GM18909 (cell line): ENCODE measurements around the gene VIPR2.

Experiments used
- ATAC-seq: cut with Tn5 transposase; IDR thresholded peaks from one replicate; pipeline ENCODE4 v1.9.1; 2021; ENCODE audit warnings: mild to moderate bottlenecking; ENCODE audit not compliant: unreplicated experiment, poor library complexity

The VIPR2 gene

DNA sequence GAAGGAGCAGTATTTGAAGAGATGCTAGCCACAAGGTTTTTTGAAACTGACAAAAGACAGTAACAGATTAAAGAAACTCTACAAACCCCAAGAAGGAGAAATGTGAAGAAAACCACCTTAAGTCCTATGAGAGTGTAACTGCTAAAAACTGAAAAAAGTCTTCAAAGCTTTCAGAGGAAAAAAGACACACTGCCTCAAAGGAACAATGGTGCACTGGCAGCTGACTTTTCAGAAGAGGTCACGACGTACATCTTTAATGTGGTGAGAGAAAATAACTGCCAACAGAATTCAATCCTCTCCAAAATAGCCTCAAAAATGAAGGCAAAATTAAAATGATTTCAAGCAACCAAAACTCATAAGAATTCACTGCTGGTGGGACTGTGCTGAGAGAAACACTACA, 94.0 kb downstream of the VIPR2 start:
- no peak for ATAC-seq

DNA sequence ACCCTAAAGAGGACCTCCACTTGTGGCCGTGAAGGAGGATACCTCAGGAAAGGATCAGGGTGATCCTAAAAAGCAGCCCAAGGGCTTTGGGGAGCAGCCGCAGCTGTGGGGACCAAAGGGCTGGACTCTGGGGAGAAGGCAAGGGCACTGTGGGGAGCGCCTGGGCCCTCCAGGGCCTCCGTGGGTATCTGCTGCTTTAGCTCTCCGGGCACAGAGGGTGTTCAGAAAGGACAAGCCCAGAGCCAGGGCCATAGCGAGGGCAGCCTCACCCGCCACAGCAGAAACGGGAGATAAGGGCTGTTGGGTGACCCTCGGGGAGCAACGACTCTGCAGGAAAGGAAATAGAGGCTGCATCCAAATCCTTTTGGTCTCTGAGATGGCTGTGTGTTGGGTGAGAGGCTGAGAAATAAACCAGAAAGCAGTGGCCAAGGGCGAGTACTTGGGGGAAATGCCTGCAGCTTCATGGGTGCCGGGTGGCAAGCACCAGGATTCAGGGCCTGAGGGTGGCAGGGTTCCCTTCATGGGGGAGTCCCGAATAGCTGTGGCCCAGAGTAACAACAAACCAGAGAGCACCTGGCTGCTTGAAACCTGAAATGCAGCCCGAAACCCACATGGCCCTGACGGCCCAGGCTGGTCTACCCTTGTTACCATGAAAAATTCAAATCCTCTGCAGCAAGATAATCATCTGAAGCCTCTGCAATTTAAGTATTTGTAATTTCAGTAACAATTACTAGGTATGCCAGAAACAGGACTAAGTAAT, 95.2 kb downstream of the VIPR2 start:
- ATAC-seq = no peak

DNA sequence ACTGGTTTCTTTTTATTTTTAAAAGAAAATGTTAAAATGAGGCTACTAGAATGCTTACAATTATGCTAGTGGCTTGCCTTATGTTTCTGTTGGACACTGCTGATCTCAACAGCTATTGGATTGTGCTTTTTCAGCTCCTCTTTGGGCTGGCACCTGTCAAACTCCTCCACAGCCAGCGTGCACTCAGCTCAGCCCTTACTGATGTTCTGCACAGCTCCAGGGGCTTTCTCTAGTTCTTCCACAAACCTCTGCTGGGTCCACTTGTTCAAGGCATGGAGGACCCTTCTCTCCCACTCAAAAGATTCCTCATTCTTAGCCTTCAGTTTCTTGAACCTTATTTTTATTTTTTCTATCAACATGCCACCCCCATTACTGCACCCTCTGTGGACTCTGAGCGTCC, 96.0 kb downstream of the VIPR2 start:
- no peak for ATAC-seq

DNA sequence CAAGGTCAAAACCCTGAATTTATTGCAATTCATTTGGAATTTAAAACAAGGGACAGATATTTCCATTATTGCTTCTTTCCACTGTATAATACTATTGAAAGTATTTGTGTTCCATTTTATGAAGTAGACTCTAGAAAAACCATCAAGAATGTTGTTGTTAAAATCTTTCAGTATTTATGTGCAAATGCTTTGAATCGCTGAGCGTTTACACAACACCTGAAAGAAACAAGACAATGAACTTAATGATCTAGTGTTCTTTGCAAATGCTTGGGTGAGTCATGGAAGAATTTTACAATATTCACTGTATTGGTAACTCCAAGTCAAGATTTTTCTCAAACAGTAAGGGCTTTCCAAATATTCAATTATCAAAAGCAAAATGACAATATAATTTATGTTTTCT, 97.1 kb downstream of the VIPR2 start:
- ATAC-seq = no peak

DNA sequence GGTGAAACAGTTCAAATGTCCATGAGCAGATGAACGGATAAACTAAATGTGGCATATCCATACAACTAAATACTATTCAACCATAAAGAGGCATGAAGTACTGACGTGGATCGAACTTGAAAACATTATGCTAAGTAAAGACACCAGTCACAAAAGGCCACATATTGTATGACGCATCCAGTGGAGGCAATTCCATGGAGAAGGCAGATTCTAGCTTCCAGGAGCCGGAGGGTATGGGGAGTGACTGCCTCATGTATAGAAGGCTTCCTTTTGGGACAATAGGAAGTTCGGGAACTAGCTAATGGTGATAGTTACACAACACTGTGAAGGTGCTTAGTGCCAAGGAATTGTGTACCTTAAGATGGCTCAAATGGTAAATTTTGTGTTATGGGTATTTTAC, 98.4 kb downstream of the VIPR2 start:
- no peak for ATAC-seq

DNA sequence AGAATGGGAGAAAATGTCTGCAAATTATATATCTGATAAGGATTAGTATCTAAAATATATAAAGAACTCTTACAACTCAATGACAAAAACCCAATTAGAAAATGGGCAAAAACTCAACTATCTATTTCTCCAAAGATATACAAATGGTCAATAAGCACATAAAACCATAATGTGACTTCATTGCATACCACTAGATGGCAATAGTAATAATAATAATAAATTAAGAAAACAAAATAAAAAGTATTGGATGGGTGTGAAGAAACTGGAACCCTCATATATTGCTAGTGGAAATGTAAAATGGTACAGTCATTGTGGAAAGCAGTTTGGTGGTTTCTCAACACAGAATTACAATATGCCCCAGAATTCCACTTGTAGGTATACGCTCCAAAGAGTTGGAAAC, 98.8 kb downstream of the VIPR2 start:
- ATAC-seq = no peak

DNA sequence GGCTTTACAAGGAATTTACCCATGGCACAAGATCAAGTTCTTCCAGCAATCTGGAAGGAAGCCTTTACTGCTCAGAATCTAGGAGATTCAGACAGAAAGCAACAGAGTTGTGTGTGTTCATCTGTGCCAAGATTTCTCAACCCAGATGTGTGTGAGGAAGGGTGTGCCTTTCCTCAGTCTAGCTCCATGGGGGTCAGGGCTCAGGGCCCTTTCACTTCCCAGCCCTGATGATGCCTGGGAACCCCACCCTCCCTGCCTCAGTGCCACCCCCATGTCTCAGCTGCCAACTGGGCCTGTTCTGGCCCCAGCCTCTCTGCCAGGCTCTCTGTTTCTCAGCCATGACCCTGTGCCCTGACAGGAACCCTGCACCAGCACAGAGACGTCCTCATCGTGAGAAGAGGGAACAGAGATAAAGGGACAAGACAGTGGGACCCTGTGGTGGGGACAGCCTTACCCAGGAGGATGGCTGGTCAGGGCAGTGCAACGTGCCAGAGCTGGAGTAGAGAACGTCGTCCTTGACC, 102.0 kb downstream of the VIPR2 start:
- no peak for ATAC-seq

DNA sequence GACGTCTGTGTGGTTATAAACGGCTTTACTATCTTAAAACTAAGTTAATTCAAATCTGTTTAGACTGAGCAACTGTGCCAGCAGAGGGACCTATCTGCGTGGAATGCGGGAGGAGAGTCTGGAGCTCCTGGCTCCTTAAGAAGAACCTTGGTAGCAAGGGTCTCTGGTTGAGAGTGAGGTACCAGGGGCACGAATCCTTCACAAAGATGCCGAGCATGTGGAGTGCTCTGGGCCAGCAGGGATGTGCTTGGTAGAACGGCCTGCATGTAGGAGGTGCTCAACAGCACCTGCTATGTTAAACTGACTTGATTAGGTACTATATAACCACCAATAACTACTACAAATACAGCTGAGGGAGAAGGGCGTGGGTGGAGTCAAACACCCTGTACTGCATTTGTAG, 102.6 kb downstream of the VIPR2 start:
- no peak for ATAC-seq

DNA sequence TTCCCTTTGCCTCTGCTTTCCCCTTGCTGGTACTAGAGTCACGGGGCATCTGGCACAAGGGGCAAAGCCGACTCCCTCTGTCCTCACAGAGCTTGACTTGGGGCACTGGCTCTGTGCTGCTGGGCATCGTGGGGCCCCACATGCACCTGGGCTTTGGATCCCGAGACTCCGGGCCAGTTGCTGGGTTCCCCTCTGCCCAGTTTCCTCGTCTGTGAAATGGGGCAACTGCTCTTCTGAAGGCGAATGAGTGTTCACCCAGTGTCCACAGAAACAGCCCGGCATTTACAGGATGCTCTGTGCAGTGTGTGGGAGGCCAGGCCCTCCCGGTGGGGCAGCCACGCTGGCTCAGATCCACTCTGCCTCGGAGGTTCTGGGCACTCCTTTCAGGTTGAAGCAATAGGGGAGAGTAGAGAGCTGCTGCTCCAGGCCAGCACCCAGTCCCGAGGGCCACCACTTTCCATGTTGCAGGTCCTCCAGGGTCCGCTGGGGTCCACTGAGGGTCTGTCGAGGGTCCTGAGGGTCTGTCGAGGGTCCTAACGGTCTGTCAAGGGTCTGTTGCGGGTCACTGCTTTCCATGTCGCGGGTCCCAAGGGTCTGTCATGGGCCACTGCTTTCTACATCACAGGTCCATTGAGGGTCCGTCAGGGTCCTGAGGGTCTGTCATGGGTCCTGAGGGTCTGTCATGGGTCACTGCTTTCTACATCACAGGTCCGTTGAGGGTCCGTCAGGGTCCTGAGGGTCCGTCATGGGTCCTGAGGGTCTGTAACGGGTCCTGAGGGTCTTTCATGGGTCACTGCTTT, 103.6 kb downstream of the VIPR2 start:
- ATAC-seq = no peak

DNA sequence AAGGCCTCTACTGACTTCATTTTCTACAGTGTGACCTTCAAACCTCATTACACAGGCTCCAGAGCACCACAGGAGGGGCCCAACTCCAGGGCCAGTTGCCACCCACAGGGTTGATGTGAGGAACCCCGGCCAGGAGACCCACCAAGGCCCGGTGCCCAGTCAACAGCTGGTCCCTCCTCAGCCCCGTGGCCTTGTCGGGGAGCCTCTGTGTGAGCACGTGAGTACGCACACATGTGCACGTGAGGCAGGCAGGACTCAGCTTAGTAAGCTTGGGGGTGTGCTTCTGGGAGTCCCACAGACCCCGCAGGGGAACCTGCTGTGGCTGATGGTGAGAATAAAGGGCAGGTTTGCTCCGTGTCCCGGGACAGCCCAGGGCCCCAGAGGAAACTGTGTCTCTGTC, 104.5 kb downstream of the VIPR2 start:
- ATAC-seq = no peak

DNA sequence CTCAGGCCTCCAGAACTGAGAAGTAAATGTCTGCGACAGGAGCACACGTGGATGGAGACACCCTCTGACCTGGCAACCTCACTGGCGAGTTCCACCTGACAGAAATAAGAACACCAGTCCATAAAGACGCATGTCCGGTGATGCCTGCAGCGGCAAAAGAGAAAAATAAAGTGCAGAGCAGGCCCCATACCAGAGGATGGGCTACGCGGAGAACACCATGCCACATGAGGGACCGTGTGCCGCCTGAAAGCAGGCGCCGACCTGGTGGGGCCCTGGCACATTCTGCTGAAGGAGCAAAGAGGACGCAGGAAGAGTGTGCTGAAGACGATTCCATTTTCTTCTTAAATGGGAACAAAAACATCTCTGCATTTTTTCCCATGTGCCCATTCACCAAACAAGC, 105.0 kb downstream of the VIPR2 start:
- no peak for ATAC-seq

DNA sequence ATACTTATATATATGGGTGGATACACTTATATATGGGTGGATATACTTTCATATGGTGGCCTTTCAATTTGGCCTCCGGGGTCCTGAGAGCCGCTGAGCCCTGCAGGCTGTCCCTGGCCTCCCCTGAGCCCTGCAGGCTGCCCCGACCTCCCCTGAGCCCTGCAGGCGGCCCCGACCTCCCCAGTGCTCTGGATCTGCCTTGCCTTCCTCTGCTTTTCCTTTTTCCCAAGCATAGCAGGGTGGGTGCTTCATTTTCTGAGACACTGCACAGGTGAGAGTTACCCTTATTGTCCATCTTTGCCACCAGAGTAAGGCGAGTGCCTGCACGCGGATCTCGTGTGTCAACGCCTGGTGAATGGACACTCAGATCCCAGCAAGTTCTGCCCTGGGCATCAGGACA, 106.6 kb downstream of the VIPR2 start:
- ATAC-seq = no peak

DNA sequence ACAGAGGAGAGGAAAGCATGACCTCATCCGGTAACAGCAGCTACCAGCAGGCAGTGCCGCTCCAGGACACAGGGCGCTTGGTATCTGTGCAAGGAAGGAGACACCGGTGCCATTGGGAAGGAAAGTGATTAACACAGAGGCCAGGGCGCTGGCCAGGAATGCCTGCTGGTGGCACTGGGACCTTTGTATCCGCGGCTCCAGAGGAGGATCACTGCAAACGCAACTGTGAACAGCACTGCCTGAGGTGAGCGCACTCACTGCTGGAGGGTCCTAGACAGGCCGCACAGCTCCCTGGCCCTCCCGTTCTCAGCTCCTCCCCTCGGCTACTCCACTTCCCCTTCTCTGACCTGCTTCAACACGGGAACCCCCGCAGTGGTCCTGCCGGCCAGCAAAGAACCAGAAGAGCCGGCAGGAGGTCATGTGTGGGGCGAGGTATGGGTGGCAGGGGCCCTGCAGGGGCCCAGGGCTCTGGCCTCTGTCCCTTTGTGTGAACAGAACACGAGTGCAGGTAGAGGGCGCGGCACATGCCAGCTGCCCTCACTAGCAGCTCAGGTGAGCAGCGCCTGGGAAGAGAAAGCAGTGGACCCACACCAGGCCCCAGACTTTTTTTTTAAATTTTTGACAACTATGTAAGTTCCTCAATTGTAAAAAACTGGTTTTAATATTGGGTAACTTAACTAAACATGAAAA, 107.6 kb downstream of the VIPR2 start:
- no peak for ATAC-seq

DNA sequence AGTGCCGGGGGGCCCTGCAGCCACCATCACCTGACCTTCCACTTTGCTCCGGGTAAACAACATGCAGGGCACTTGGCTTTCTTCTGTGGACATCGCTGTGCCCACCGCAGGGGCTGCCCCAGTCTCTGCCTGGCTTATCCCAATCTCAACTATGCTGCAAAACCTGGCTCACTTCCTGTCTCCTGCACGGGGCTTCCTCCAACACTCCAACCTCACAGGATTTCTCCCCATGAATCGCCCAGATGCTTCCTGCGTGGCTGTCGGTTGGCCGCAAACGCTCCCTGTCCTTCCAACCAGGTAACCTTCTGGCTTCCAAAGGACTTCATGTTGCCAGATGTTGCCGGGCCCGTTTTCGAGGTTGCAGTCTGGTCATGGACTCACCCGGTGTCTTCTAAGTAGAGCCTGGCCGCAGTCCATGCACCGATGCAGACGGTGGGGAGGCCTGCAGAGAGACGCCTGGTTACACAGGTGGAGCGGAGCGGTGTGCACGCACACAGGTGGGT, 109.0 kb downstream of the VIPR2 start:
- no peak for ATAC-seq

DNA sequence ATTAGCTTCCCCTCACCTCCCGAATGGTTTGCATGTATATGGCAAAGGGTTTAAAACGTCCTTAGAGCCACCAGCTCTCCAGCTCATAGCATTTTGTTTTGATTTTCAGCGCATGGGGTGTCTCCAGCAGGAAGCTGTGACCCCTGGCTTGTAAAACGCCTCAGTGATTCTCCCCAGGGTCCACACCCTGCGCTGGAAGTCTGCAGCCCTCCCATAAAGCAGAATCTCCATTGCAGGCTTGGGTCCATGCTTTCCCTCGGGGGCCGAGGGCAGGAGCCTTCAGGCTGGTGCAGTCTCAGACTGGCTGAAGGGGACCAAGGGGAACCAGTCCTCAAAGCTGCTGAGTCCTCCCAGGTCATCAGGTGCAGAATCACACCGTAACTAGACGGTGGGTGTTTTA, 109.7 kb downstream of the VIPR2 start:
- ATAC-seq = no peak

DNA sequence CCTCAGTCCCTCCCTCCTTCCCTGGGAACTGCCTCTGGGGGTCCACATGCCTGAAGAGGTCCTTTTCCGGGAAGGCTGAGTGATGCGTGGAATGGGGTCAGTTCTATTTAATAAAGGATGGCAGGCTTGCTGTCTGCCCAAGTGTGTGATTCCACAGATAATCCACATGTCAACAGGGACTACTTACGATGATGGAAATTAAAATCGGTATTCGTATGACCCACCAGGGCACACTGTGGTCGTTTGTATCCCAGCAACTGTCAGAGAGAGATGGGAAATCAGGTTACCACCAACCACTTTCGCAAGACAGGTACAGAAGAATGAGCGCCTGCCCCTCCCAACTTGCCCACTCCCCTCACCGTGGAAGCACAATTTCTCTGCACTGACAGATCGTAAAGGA, 110.3 kb downstream of the VIPR2 start:
- ATAC-seq = no peak

DNA sequence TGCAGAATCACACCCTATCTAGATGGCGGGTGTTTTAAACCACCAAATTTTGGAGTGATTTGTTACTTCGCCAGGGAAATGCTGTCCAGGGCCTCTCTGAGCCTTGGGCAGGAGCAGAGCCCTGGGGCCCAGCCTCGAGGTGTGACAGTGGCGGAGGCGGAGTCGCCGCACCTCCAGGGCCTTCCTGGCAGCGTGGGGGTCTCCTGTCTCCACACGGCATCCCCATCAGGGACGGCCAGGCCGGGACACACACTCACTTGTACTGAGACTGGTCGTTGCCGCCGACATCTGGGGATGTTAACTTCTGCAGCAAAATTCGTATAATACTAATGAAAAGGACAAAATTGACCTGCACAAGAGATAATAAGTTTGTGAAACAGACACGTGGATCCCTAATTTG, 110.7 kb downstream of the VIPR2 start:
- ATAC-seq = no peak

DNA sequence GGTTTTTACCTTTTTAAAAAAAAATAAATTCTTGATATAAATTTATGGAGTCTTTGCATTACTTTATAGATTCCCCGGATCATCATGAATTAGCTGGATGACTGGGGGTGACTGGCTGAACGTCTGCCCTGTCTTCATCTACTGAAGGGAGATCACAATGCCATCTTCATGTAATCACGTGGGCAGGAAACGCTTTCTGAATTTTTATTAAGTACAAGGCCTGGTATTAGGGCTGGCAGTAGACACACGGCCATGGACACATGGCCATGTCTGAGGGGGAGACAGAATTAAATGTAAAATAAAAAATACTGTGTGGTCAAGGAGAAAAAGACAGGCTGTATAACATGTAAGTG, 111.2 kb downstream of the VIPR2 start:
- no peak for ATAC-seq

DNA sequence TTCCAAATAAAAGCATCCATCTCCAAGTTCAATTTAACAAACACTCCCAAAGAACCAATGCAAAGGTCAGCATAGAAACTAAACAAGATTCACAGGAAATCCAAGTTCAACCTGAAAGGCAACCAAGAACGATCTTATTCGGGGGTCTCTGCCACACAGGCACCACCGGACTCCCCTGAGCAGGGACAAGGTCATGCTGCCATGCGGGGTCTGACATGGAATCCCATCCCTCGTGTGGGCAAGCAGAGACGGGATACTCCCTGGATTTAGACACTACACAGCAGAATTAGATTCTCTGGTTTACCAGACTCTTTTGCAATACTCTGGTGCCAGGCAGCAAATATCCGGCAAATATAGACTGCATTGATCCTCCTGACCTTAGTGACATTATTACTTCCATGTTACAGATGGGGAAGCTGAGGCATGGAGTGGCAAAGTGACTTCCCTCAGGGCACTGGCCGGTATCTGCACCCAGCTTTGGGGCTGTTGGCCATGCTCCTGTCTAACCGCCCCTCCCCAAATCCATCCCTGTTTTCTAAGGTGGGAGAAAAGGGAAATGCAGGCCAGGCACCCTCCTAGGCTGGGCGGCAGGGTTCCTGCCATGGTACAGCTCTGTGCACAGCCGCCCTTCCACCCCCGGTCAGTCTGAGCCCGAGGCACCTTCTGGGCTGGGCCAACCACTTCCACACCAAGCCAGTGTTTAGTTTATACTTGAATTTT, 111.8 kb downstream of the VIPR2 start:
- no peak for ATAC-seq

DNA sequence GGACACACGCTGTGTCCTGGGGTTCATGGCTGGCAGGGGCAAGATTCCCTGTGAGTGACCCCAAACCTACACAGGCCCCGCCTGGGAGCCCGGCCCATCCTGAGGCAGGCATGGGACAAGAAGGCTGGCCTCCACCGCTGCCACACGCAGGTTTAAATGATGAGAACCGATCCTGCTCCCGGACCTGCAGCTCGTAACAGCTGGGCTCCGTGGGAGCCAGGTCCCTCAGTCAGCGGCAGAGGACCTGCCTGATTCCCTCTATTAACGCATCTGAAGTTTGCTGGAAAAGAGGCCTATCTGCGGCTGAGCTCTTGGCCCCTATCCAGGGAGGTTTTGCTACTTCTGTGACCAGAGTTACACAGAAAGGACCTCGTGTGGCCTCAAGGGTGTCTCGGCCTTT, 112.3 kb downstream of the VIPR2 start:
- ATAC-seq = no peak
